SK-N-SH (cell line): ENCODE results near the gene PALLD. TPM values are rescaled to one million over a fixed set of nuclear protein-coding genes. Genes with fewer than 3 reads are reported as not detected.
A peak's percentile ranks its signal among the peaks of the same experiment; 100 is the strongest.
"Not testable (repeated sequence)": the region's sequence is repeated elsewhere in the genome, so short reads cannot be mapped to it uniquely, and the experiment has no call there.

Source experiments
- CTCF ChIA-PET: fragments of 300-600, 350-600 bp; formaldehyde crosslinking; extraction: SDS; loops from one replicate; lab custom pipeline; 2021; lab: Yijun Ruan, JAX
- POLR2A ChIA-PET: fragments of 350-600 bp; sonication (Branson Sonifier 250); formaldehyde crosslinking; extraction: SDS; loops from one replicate; lab custom pipeline; 2020; ENCODE audit warnings: antibody characterized with exemption, inconsistent platforms; lab: Yijun Ruan, JAX
- DNase-seq: peaks from one replicate; pipeline ENCODE4 v3.0.0; 2012
- H2AFZ ChIP-seq: fragments of 200-600 bp; sonication (generic); 2 replicates; pipeline ENCODE4 v1.8.1; 2016; ENCODE audit warnings: antibody characterized with exemption, mild to moderate bottlenecking, low read depth
- H3F3A ChIP-seq: fragments of 200-600 bp; sonication (generic); replicated peaks from 2 replicates; pipeline ENCODE3; 2016; ENCODE audit warnings: antibody characterized with exemption, mild to moderate bottlenecking; ENCODE audit not compliant: insufficient read depth
- H3K27ac ChIP-seq, 2 experiments: fragments of 200-500 bp in 1 of 2; fragments of 200-600 bp in 1 of 2; sonication (Bioruptor generic) in 1 of 2; sonication (generic), shearing (Covaris generic) in 1 of 2; 2 replicates each; pipeline versions ENCODE4 v1.5.1 to v1.6.1; 2014 to 2016; ENCODE audit warnings: low read depth in 2 of 2, inconsistent platforms in 1 of 2, low read length in 1 of 2, mild to moderate bottlenecking in 1 of 2, mixed read lengths in 1 of 2
- H3K27me3 ChIP-seq: fragments of 200-600 bp; sonication (generic), shearing (Covaris generic); 2 replicates; pipeline ENCODE4 v1.6.1; 2016; ENCODE audit warnings: mixed run types; ENCODE audit not compliant: insufficient read depth
- H3K36me3 ChIP-seq, 2 experiments: fragments of 200-500 bp in 1 of 2; fragments of 200-600 bp in 1 of 2; sonication (Bioruptor generic) in 1 of 2; sonication (generic) in 1 of 2; replicated peaks in 1 of 2; 2 replicates each; pipeline versions ENCODE3 to v1.5.1; 2014 to 2016; ENCODE audit warnings: low read length in 1 of 2, mild to moderate bottlenecking in 1 of 2; ENCODE audit not compliant: insufficient read depth in 2 of 2, control insufficient read depth in 1 of 2
- H3K4me1 ChIP-seq, 2 experiments: fragments of 200-500 bp in 1 of 2; fragments of 200-600 bp in 1 of 2; sonication (Bioruptor generic) in 1 of 2; sonication (generic), shearing (Covaris generic) in 1 of 2; 2 replicates each; pipeline versions ENCODE4 v1.5.1 to v1.6.1; 2014 to 2016; ENCODE audit warnings: low read depth in 1 of 2, low read length in 1 of 2, mixed run types in 1 of 2; ENCODE audit not compliant: insufficient read depth in 2 of 2, control insufficient read depth in 1 of 2
- H3K4me2 ChIP-seq: fragments of 200-600 bp; sonication (generic), shearing (Covaris generic); 2 replicates; pipeline ENCODE4 v1.6.1; 2017; ENCODE audit warnings: mixed run types
- H3K4me3 ChIP-seq, 2 experiments: fragments of 200-500 bp in 1 of 2; fragments of 200-600 bp in 1 of 2; sonication (Bioruptor generic) in 1 of 2; sonication (generic), shearing (Covaris generic) in 1 of 2; 2 replicates each; pipeline versions ENCODE4 v1.5.1 to v1.8.1; 2014 to 2016; ENCODE audit warnings: low read depth in 2 of 2, inconsistent platforms in 1 of 2, low read length in 1 of 2, mild to moderate bottlenecking in 1 of 2, mixed read lengths in 1 of 2, moderate library complexity in 1 of 2
- H3K79me2 ChIP-seq: fragments of 200-600 bp; sonication (generic); 2 replicates; pipeline ENCODE4 v1.8.1; 2017; ENCODE audit warnings: mild to moderate bottlenecking; ENCODE audit not compliant: insufficient read depth
- H3K9ac ChIP-seq: fragments of 200-600 bp; sonication (generic); 2 replicates; pipeline ENCODE4 v1.6.1; 2017; ENCODE audit warnings: mixed run types
- H3K9me2 ChIP-seq: fragments of 200-600 bp; sonication (generic); 2 replicates; pipeline ENCODE4 v1.6.1; 2017; ENCODE audit warnings: mixed run types
- H3K9me3 ChIP-seq: fragments of 200-600 bp; sonication (generic); 2 replicates; pipeline ENCODE4 v1.6.1; 2017; ENCODE audit warnings: mixed run types, mild to moderate bottlenecking, moderate library complexity
- H4K20me1 ChIP-seq: fragments of 200-600 bp; sonication (generic); 2 replicates; pipeline ENCODE4 v1.6.1; 2017; ENCODE audit warnings: mild to moderate bottlenecking, mixed run types; ENCODE audit not compliant: insufficient read depth
- ELF1 ChIP-seq: IDR thresholded peaks from 2 replicates; pipeline ENCODE4 v1.4.0; 2012
- FOSL2 ChIP-seq: IDR thresholded peaks from 2 replicates; pipeline ENCODE4 v1.4.0; 2012; ENCODE audit warnings: low read depth, mild to moderate bottlenecking, moderate library complexity, borderline replicate concordance
- FOXJ3 ChIP-seq: sonication (generic); formaldehyde crosslinking; IDR thresholded peaks from 2 replicates; pipeline ENCODE4 v1.5.1; 2020; ENCODE audit warnings: mild to moderate bottlenecking, missing genetic modification reagents
- GABPA ChIP-seq: IDR thresholded peaks from 2 replicates; pipeline ENCODE4 v1.4.0; 2012; ENCODE audit warnings: low read depth, mild to moderate bottlenecking
- MEF2A ChIP-seq: IDR thresholded peaks from 2 replicates; pipeline ENCODE4 v1.4.0; 2012; ENCODE audit warnings: low read depth, borderline replicate concordance
- NFIC ChIP-seq: IDR thresholded peaks from 2 replicates; pipeline ENCODE4 v1.4.0; 2012; ENCODE audit warnings: borderline replicate concordance
- NRF1 ChIP-seq: IDR thresholded peaks from 2 replicates; pipeline ENCODE4 v1.6.1; 2012; ENCODE audit warnings: low read depth, mild to moderate bottlenecking, low read length
- POLR2AphosphoS5 ChIP-seq: IDR thresholded peaks from 2 replicates; pipeline ENCODE4 v1.6.1; 2012; ENCODE audit warnings: low read depth, low read length
- RXRA ChIP-seq: IDR thresholded peaks from 2 replicates; pipeline ENCODE4 v1.4.0; 2012; ENCODE audit warnings: low read depth, mild to moderate bottlenecking, borderline replicate concordance
- SMC3 ChIP-seq: IDR thresholded peaks from 2 replicates; pipeline ENCODE4 v1.6.1; 2012; ENCODE audit warnings: low read depth, low read length, improper control_type of control experiment
- TCF12 ChIP-seq: IDR thresholded peaks from 2 replicates; pipeline ENCODE4 v1.4.0; 2012
- TEAD4 ChIP-seq: IDR thresholded peaks from 2 replicates; pipeline ENCODE4 v1.4.0; 2012; ENCODE audit warnings: mild to moderate bottlenecking, borderline replicate concordance; ENCODE audit not compliant: insufficient read depth
- WGBS: methylation state at CpG from one replicate; pipeline ENCODE4 v1.1.6; 2017; ENCODE audit warnings: low lambda C conversion rate; 5-methylcytosine and 5-hydroxymethylcytosine counted together
- polyA plus RNA-seq, 3 experiments: library from polyadenylated mRNA; depleted of rRNA; stranded (reverse); fragments of >200 nt; gene quantifications; 2 replicates each; pipeline ENCODE4 v1.2.3, GENCODE V29; 2012
- TF ChIP-seq, protein P1 (sequence below): IDR thresholded peaks from 2 replicates; pipeline ENCODE4; 2012
- TF ChIP-seq, protein P2 (sequence below): IDR thresholded peaks from 2 replicates; pipeline ENCODE4 v1.4.0; 2012; ENCODE audit warnings: low read depth, borderline replicate concordance

The PALLD gene
- polyA plus RNA-seq (2012; rRNA removed), result 22.4 and 33.0 TPM in 2 replicates
- polyA plus RNA-seq (2012; cell fraction: cytosol; rRNA removed), result 54.6 and 60.0 TPM in 2 replicates
- polyA plus RNA-seq (2012; cell fraction: nucleus; rRNA removed), result 38.7 and 55.5 TPM in 2 replicates

DNA sequence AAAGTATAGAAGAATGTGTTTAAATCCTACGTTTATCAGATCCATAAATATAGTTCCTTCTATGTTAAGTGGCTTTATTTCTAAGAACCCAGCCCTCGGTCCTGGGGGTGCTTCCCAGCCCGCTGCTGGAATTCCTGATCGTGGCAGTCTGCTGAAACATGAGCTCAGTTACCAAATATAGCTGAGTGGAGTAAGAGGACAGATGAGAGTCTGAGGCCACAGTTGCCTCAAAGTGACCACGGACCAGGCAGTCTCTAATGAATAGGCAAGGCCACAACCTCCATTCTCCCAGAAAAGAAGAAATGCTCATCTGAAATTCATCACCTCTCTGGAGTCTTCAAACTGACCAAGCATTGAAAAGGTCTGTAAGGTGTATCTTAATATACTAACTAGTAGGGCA is at the start of gene PALLD:
TSS of gene PALLD (plus strand) at position 219 of the 400 bp plus-strand sequence.
- no peaks in the 10 kb centered on the region for H3K9me3 ChIP-seq
- H3K4me2 ChIP-seq, result no peak within 1 kb of the TSS
- no peak within 1 kb of the TSS for H3K9ac ChIP-seq
- POLR2A ChIA-PET, result no interaction called here
- H3K36me3 ChIP-seq, result no peaks in the 10 kb centered on the region
- no peaks in the 10 kb centered on the region for H3K9me2 ChIP-seq
- no peak for DNase-seq
- H2AFZ ChIP-seq, result peak within 1 kb of the TSS; percentile 30; the same call in 1 of the 2 replicates
- no peaks in the 10 kb centered on the region for H3F3A ChIP-seq
- no peaks in the 10 kb centered on the region for H4K20me1 ChIP-seq
- no peak within 1 kb of the TSS for H3K27ac ChIP-seq
- no peaks in the 10 kb centered on the region for H3K27me3 ChIP-seq
- CTCF ChIA-PET, result interaction anchor here (1.2 to 1.4 kb wide), 3 partner anchors 9 to 424 kb away, joined by 3 to 5 read pairs (median 4); no protein-coding TSS in a partner anchor
- H3K4me1 ChIP-seq, result peaks cover 0 to 4% of the 10 kb centered on the region in 2 experiments; a peak in 2 of 4 replicates
- no peak within 1 kb of the TSS for H3K4me3 ChIP-seq
- H3K79me2 ChIP-seq, result no peaks in the 10 kb centered on the region
- WGBS, result 42% methylated on average over 5 of the region's 5 CpGs
- TF ChIP-seq TCF12 (0 out of 2 replicates have a peak, but pooled peaks have one; percentile 4), MEF2A (peak; percentile 79; the same call in 1 of the 2 replicates)
- TF ChIP-seq, protein P1, sequence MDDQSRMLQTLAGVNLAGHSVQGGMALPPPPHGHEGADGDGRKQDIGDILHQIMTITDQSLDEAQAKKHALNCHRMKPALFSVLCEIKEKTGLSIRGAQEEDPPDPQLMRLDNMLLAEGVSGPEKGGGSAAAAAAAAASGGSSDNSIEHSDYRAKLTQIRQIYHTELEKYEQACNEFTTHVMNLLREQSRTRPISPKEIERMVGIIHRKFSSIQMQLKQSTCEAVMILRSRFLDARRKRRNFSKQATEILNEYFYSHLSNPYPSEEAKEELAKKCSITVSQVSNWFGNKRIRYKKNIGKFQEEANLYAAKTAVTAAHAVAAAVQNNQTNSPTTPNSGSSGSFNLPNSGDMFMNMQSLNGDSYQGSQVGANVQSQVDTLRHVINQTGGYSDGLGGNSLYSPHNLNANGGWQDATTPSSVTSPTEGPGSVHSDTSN, result no peak
- TF ChIP-seq, protein P2, sequence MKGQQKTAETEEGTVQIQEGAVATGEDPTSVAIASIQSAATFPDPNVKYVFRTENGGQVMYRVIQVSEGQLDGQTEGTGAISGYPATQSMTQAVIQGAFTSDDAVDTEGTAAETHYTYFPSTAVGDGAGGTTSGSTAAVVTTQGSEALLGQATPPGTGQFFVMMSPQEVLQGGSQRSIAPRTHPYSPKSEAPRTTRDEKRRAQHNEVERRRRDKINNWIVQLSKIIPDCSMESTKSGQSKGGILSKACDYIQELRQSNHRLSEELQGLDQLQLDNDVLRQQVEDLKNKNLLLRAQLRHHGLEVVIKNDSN, result no peak
- TF ChIP-seq, all 33 proteins: peak for 2

DNA sequence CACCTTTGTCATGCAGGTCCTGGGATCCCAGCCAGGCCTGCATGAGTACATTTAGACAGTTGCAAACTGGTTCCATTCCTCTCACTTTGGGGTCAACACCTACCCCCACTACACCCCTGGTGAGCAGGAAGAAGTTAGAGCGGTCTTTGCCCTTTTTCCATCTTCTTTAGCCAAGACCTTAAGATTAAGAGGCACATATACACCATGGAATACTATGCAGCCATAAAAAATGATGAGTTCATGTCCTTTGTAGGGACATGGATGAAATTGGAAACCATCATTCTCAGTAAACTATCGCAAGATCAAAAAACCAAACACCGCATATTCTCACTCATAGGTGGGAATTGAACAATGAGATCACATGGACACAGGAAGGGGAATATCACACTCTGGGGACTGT is 47.8 kb upstream of the PALLD start:
- POLR2A ChIA-PET, DNase-seq, CTCF ChIA-PET, H3K27me3 ChIP-seq, H3K9ac ChIP-seq, H3K27ac ChIP-seq, H3K79me2 ChIP-seq, H2AFZ ChIP-seq, H3F3A ChIP-seq, H3K9me3 ChIP-seq, H3K4me1 ChIP-seq, H3K9me2 ChIP-seq, H4K20me1 ChIP-seq, H3K4me2 ChIP-seq, H3K4me3 ChIP-seq: not testable (repeated sequence)
- WGBS, result 92% methylated on average over 3 of the region's 3 CpGs
- peaks cover 10 to 16% of the 10 kb centered on the region in 2 experiments for H3K36me3 ChIP-seq

DNA sequence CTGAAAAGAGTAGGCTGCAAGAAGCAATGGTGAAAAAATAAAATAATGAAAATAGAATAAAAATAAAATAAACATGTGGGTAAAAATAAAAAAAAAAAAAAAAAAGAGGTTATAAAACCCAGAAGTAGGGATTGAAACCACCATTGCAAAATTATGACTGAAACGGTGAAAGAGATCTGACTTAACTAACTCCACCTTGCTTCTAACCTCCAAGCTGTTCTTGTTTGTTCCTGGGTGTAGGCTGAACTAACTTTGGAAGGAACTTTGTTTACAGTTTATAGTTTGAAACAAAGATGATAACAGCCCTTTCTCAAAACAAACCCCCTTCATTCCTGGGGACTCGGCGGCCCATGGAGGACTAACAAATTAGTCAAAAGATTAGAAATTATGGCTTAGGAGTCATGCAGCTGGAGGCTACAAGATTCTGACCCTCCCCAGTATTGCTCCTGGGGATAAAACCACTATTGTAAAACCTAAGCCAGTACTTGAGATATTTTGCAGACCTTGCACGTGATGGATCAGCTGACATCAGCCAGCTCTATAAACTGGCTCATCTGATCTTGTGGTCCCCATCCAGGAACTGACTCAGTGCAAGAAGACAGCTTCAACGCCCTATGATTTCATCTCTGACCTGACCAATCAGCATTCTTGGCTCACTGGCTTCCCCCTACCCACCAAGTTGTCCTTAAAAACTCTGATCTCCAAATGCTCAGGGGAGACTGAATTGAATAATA is 47.0 kb upstream of the PALLD start:
- POLR2A ChIA-PET, result no interaction called here
- Histone ChIP-seq H2AFZ (no peak overlapping the region), H3K27ac (no peak overlapping the region), H3K79me2 (no peaks in the 10 kb centered on the region), H3K9me2 (no peaks in the 10 kb centered on the region)
- TF ChIP-seq ELF1 (no peak), NFIC (no peak), TEAD4 (no peak), NRF1 (no peak), TCF12 (peak; percentile 52; the same call in 1 of the 2 replicates), SMC3 (no peak), POLR2AphosphoS5 (no peak), RXRA (no peak), FOXJ3 (CRISPR knock-in tag) (no peak), GABPA (no peak), FOSL2 (no peak), MEF2A (no peak)
- TF ChIP-seq, protein P2, result peak; percentile 72; the same call in 1 of the 2 replicates
- TF ChIP-seq, protein P1, result peak; percentile 48; the same call in 1 of the 2 replicates
- TF ChIP-seq, all 33 proteins: peak for 3
- no peak for DNase-seq
- H3F3A ChIP-seq, result peaks cover 8% of the 10 kb centered on the region
- 70% methylated on average over 5 of the region's 5 CpGs for WGBS
- H3K9ac ChIP-seq, result no peak overlapping the region
- peaks cover 0 to 10% of the 10 kb centered on the region in 2 experiments; a peak in 2 of 4 replicates for H3K4me1 ChIP-seq
- H3K9me3 ChIP-seq, result no peaks in the 10 kb centered on the region; the same call in 1 of the 2 replicates
- no peaks in the 10 kb centered on the region for H4K20me1 ChIP-seq
- peaks cover 10 to 16% of the 10 kb centered on the region in 2 experiments for H3K36me3 ChIP-seq
- no peaks in the 10 kb centered on the region for H3K27me3 ChIP-seq
- no peak overlapping the region for H3K4me2 ChIP-seq
- no peak overlapping the region for H3K4me3 ChIP-seq
- CTCF ChIA-PET, result no interaction called here
